Measurements from ENCODE around the gene SNRPB.
"Not testable (repeated sequence)": the region's sequence is repeated elsewhere in the genome, so short reads cannot be mapped to it uniquely, and the experiment has no call there.

Gene SNRPB

GRCh38 chr20:2470423-2471193 lies at the start of gene SNRPB:
Gene SNRPB, minus strand, starts transcription at chr20:2470789. Its CDS starts 99 bp downstream, at chr20:2470690.
- DNase-seq: peak; percentile 100

- DNase-seq: no peak
Observed at GRCh38 chr20:2519115-2519809, 48.7 kb upstream of the SNRPB start.

DNA sequence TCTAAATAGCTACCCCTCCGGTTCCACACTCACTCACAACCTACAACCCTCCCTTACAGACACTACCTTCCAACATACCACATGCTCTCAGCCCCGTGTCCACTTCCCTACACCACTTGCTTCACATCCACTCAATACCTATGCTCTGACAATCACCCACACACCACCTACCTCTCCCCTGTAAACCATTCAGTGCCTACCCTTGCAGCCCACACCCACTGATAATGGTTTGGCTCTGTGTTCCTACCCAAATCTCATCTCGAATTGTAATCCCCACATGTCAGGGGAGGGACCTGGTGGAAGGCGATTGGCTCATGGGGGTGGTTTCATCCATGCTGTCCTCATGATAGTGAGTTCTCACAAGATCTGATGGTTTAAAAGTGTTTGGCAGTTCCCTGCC lies 48.0 kb upstream of the SNRPB start:
- DNase-seq: peak; percentile 39

DNA sequence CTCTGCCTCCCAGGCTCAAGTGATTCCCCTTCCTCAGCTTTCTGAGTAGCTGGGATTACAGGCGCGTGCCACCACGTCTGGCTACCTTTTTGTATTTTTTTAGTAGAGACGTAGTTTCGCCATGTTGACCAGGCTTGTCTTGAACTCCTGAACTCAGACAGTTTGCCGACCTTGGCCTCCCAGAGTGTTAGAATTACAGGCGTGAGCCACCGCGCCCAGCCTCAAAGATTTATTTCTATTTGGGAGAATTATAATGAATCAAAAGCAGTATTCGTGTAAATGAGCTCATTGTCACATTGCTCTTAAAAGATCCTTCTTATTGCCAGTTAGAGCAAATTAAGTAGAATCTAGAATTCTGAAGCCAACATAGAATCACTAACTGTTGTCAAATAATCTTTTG lies 47.5 kb upstream of the SNRPB start:
- no peak for DNase-seq

DNA sequence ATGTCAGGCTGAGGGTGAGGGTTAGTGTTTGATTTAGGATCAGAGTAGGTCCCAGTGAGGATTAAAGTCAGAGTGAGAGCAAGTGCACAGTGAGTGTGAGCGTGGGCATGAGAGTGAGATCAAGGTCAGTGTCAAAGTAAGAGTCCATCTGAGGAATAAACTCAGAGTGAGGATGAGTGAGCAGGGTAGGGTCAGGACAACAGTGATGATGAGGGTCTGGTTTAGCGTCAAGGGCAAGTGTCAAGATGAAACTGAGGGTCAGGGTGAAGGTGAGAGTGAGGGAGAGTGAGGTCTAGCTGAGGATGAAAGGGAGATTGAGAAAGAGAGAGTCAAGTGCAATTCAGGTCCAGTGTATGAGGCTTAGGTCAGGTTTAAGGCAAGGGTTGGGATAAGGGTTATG lies 45.8 kb upstream of the SNRPB start:
- no peak for DNase-seq

DNA sequence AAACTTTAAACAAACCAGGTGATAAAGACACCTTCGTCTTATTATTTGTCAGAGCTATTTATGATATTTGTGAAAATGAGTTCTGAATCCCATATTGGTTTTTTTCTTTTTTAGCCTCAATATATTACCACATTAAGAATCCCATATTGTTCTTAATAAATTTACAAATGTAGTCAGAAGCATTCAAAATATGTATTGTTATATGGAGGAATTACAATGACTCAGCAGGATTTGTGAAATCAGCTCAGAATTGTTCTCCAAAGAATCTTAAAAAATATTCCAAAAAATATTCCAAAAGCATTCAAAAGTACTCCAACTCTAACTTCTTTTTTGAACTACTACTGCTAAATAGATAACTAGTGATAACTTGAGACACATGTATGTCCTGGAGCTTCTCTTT lies 44.6 kb upstream of the SNRPB start:
- DNase-seq: no peak

- no peak for DNase-seq
Observed at GRCh38 chr20:2509794-2510193, 39.2 kb upstream of the SNRPB start.

DNA sequence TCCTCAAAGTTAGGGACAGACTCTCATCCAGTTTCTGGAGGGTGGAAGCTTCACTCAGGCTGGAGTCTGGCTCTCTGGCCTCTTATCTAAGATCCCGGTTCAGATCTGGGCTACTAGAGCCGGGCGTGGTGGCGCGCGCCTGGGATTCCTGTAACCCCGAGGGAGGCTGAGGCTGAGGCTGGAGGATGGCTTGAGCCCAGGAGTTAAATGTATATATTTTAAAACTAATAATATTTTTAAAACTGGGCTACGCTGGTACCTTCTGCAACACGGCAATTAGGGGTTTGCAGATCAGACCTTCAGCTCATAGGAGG lies 38.8 kb upstream of the SNRPB start:
- DNase-seq: no peak

DNA sequence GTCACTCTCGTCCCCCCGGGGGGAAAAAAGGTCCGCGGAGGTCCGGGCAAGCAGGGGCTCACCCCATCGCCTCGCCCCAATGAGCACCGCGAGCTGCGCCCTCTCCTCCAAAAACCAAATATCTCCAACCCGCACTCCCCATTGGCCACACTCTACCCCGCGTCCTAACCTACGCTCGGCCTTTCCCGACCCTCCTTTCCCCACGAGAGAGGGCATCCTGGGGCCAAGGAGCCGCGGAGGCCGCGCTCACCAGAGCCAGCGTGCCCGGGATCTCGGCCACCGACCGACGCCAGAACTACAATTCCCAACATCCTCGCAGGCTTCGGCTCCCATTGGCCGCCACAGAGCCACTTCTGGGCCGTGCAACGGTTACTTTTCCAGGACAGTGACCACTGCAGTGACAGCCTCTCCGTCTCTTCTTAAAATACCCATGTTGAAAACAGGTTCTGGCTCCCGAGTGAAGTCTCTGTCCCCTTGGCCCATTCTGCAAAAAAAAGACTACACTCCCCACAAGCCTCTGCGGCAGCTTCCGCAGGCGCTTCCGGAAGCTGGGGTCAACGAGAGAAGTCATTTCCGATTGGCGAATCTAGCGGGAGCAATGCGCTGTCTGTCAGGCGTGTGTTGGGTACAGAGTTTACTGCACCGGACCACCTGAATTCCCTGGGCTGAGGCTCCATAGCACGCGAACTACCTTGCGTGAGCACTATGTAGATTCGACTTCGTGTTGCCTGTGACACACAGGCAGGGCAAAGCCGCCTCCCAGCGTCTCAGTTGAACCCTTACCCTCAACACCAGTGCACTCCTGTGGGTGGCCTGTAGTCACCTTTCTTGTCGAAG lies 38.3 kb upstream of the SNRPB start, which contains the start of gene ZNF343:
ZNF343 (minus strand) TSS at position 285 of the 837 bp plus-strand sequence. CDS start 15,020 bp downstream, outside the sequence.
- peak; percentile 94 for DNase-seq

DNA sequence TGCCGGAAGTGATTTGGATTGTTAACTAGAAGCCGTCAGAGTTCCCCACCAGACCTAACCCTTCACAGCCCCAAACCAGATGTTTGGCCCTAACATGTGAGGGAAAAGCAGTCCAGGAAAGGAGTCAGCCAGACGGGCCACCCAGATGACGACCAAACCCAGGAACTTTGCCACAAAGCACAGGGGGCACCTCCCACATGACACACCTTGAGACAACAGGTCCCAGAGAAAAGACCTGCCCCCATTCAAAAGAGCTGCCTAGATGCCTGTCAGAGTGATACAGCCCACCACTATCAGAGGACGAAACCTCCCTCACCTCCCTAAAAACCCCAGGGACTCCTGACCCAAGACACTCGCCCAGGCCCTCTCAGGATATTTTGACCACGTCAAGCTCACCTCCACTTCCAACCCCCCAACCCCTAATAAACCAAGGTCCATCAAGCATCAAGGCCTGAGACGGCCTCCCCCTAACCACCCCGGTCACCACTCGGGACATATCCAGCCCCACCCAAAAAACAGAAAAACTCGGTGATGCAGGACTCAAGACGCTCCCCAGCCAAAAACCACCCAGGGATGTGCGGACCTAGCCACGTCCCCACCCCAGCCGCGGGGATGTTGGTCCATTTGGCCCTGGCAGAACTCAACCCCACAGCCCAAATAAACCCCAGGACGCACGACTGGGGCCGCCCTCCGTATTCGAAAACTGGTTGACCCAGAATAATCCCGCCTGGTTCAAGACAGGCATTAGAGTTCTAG lies 37.5 kb upstream of the SNRPB start:
- peak; percentile 44 for DNase-seq

DNA sequence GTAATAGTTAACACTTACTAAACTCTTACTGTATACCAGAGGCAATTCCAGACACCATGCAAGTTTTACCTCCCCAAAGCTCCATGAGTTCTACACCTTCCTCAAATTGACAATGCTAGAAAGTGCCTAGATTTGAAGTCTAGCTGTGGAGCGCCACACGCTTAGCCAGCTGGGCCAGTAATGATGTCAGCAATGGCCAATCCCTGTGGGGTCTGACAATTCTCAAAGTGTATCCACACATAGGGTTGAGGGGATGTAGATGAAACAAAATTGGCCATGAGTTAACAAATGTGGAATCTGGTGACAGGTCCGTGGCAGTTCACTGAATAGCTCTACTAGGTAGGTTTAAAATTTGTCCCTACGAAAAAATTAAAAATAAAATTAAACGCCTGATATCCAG lies 36.9 kb upstream of the SNRPB start:
- no peak for DNase-seq

GRCh38 chr20:2506426-2506825 lies 35.8 kb upstream of the SNRPB start:
- DNase-seq: not testable (repeated sequence)

- DNase-seq: not testable (repeated sequence)
Observed at GRCh38 chr20:2504803-2505202, 34.2 kb upstream of the SNRPB start.

DNA sequence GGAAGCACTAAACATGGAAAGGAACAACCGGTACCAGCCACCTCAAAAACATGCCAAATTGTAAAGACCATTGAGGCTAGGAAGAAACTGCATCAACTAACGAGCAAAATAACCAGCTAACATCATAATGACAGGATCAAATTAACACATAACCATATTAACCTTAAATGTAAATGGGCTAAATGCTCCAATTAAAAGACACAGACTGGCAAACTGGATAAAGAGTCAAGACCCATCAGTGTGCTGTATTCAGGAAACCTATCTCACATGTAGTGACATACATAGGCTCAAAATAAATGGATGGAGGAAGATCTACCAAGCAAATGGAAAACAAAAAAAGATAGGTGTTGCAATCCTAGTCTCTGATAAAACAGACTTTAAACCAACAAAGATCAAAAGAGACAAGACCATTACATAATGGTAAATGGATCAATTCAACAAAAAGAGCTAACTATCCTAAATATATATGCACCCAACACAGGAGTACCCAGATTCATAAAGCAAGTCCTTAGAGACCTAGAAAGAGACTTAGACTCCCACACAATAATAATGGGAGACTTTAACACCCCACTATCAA lies 32.3 kb upstream of the SNRPB start:
- DNase-seq: not testable (repeated sequence)

DNA sequence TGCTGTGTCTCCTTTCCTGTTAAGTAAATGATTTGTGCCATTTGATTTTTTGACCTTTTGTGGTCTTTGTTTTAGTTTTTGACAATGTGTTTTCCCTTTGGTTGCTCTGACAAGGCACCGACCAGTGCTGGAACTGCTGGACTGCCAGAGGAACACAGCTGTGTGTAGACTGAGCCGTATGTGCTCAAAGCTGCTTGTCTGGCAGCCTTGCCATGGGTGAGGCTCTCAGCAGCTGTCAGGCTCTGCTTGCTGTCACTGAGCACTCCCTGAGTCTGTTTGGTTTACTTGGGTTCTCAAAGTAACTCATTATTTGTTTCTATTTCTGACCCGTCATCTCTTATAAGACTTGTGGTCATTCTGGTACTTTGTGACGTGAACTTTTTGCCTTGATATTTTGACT lies 15.1 kb upstream of the SNRPB start:
- no peak for DNase-seq

- no peak for DNase-seq
Observed at GRCh38 chr20:2485080-2485479, 14.5 kb upstream of the SNRPB start.

GRCh38 chr20:2483504-2483903 lies 12.9 kb upstream of the SNRPB start:
- DNase-seq: no peak

DNA sequence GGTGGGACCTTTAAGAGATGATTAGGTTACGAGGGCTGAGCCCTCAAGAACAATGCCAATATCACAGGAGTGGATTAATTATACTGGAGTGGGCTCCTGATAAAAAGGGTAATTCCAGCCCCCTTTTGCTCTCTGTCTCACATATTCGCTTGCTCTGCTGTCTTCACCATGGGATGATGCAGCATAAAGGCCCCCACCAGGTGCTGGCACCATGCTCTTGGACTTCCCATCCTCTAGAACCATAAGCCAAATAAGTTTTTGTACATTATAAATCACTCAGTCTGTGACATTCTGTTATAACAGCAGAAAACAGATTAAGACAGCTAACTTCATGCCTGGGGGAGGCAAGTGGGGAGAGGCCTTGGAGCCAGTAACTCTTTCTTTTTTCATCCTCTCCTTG lies 9.8 kb upstream of the SNRPB start:
- DNase-seq: no peak

GRCh38 chr20:2476742-2477615 lies 6.4 kb upstream of the SNRPB start:
- DNase-seq: no peak

- no peak for DNase-seq
Observed at GRCh38 chr20:2475850-2476741, 5.5 kb upstream of the SNRPB start.

Measured in OCI-M1 (cell line).